Fibroblast of the aortic adventitia (primary cell): Measurements from ENCODE around the gene TAX1BP3. TPM values are rescaled to one million over a fixed set of nuclear protein-coding genes. Genes with fewer than 3 reads are reported as not detected.

Experiments
- DNase-seq: peaks from one replicate; pipeline ENCODE4 v3.0.0-alpha.2; 2010; ENCODE audit warnings: low read depth
- H3K4me3 ChIP-seq: 2 replicates; pipeline ENCODE4 v1.5.1; 2011; ENCODE audit warnings: low read depth, mild to moderate bottlenecking, control low read depth, low read length, moderate library complexity
- total RNA-seq: library from RNA; depleted of rRNA; stranded (reverse); fragments of >200 nt; gene quantifications from 2 replicates; pipeline ENCODE4 v1.2.3, GENCODE V29; 2012; ENCODE audit warnings: low replicate concordance
- TF ChIP-seq, protein P1 (sequence below): IDR thresholded peaks from 2 replicates; pipeline ENCODE4 v1.5.1; 2011; ENCODE audit warnings: mild to moderate bottlenecking, low read length, control low read depth, inconsistent platforms; ENCODE audit not compliant: insufficient read depth

Gene TAX1BP3
- total RNA-seq, 1 donor, result 222 TPM

DNA sequence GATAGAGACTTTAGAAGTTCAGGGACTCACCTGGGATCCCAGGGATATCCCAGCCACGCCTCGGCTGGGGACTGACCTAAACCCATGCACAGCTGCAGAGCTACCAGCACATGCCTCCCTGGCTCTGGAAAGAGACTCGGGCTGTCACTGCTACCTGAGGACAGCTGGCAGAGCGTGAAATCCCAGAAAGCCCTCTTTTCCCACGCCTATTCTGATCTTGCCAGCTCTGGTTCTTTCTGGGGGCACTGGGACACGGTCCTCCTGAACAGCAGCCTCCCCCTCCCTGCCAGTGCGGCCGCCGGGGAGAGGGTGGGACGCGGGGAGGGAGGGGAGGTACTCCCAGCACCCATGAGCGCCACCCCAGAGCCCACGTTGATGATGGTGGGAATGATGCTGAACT lies 16.8 kb upstream of the TAX1BP3 start:
- no peak overlapping the region for H3K4me3 ChIP-seq
- TF ChIP-seq, protein P1, sequence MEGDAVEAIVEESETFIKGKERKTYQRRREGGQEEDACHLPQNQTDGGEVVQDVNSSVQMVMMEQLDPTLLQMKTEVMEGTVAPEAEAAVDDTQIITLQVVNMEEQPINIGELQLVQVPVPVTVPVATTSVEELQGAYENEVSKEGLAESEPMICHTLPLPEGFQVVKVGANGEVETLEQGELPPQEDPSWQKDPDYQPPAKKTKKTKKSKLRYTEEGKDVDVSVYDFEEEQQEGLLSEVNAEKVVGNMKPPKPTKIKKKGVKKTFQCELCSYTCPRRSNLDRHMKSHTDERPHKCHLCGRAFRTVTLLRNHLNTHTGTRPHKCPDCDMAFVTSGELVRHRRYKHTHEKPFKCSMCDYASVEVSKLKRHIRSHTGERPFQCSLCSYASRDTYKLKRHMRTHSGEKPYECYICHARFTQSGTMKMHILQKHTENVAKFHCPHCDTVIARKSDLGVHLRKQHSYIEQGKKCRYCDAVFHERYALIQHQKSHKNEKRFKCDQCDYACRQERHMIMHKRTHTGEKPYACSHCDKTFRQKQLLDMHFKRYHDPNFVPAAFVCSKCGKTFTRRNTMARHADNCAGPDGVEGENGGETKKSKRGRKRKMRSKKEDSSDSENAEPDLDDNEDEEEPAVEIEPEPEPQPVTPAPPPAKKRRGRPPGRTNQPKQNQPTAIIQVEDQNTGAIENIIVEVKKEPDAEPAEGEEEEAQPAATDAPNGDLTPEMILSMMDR, result no peak
- no peak for DNase-seq

DNA sequence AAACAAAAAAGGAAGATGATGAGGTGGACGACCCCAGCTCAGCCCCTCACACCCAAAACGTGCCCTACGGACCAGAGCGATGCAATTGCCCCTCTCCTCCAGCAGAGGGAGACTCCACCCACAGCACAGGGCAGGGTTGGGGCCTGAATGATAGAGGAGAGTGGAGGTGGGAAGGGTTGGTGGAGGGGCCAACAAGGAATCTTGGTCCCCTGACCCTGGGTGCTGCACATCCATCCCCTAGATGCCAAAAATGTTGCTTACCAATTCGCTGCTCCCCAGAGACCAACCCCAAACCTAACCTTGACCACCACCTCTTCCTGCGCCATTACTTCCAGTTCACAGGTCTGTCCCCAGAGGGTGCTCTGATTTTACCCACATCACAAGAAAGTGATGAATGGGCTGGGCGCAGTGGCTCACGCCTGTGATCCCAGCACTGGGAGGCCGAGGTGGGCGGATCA lies 14.7 kb upstream of the TAX1BP3 start:
- DNase-seq, result no peak
- H3K4me3 ChIP-seq, result no peak overlapping the region

DNA sequence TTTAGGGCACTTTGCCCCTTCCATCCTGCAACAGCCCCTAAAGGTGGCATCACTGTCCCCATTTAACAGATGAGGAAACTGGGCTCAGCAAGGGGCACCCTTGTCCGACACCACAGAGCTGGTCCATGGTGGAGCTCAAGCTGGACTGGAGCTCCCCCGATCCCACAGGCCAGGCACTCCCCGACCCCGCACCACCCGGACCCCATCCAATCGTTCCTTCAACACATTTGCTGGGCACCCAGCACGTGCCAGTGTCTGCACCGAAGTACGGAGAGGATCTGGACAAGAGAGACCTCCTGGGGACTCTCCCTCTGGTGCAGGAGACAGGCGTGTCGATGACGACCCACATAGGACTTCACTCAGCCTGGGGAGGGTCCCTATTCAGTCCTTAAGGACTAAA lies 13.7 kb upstream of the TAX1BP3 start:
- no peak for DNase-seq
- H3K4me3 ChIP-seq, result no peak overlapping the region
- TF ChIP-seq, protein P1, result no peak

More for the DNA sequence above, 14.7 kb upstream of the TAX1BP3 start:
- TF ChIP-seq, protein P1, result peak; percentile 99

DNA sequence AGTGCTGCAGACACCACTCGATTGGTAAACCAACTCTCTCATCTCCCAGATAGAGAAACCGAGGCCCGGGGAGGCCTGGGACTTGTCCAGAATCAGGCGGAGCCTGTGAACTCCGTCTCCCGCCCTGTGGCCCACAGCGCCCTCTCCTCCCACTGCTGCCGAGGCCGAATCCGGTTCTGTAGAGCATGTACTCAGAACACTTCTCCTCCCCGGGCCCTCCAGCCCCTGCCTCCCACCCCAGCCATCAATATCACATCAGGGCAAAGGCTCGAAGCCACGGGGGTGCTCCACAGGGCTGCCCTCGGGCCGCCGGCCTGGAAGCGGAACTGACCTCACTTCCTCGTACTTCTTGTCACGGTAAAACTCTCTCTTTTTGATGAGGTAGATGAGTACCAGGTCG lies 13.2 kb upstream of the TAX1BP3 start:
- TF ChIP-seq, protein P1, result no peak
- H3K4me3 ChIP-seq, result no peak overlapping the region
- no peak for DNase-seq

DNA sequence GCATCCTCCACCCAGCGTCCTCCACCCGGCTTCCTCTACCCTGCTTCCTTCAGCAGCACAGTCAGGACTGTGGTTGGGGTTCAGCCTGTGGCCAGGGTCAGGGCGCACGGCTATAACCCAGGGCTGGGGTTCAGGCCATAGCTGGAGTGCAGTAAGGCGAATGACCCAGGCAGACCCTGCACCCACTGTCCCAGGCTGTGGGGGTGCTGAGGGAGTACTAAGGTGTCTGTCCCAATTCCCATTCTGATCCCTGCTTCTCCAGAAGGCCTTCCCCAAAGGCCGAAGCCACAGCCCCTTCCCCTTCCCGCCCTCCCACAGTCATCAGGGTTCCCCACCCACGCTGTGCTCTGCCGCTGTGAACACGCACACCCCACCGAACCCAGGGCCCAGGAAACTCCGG lies 12.7 kb upstream of the TAX1BP3 start:
- no peak for DNase-seq
- TF ChIP-seq, protein P1, result no peak
- H3K4me3 ChIP-seq, result no peak overlapping the region

DNA sequence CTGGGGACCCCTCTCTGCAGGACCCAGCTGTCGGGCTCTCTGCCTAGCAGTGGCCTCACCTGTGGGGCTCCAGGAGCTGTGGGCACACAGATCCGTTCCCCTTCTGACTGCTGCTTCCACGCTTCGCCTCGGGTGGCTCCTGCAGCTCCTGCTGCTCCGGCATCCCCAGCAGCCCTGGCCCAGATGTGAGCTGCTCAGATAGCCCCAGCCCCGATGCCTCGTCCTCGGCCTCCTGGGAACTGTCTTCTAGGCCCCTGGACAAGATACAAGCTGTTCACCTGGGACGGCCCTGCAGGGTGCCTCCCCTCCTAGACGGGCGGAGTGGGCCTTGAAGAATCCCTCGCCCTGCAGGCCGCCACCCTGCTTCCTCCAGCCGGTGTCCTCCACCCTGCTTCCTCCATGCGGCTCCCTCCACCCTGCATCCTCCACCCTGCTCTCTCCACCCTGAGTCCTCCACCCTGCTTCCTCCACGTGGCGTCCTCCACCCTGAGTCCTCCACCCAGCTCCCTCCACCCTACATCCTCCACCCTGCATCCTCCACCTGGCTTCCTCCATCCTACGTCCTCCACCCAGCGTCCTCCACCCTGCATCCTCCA lies 11.3 kb upstream of the TAX1BP3 start:
- no peak overlapping the region for H3K4me3 ChIP-seq
- TF ChIP-seq, protein P1, result no peak
- DNase-seq, result no peak
